Left cardiac atrium (tissue), 4 donors: Measurements from ENCODE around the gene KATNA1. TPM values are rescaled to one million over a fixed set of nuclear protein-coding genes. Genes with fewer than 3 reads are reported as not detected.
A peak's percentile ranks its signal among the peaks of the same experiment; 100 is the strongest.

ENCODE experiments used
- ATAC-seq, 2 donors: fragments of 200-7000 bp; cut with Tn5 transposase; one replicate each; pipeline ENCODE4 v1.9.1; 2020; ENCODE audit warnings: mild to moderate bottlenecking in 2 of 2, moderate library complexity in 2 of 2
- DNase-seq: peaks from one replicate; pipeline ENCODE4 v3.0.0-alpha.2; 2020
- intact Hi-C, 2 donors: fragments of 100-400 bp; cut with DNase I; formaldehyde crosslinking; loops; one replicate each; pipeline versions ENCODE4 v1.14.1 to v1.15.1; 2022 to 2023
- total RNA-seq, 2 donors: library from RNA; stranded (reverse); fragmentation: NEBNext Ultra II Directional; extraction: Animal tissue kit (Norgen Biotek cat#: 25700); gene quantifications; one replicate each; pipeline ENCODE4 v1.2.1, GENCODE V29; 2021
- donor health status: DM: no; HTN: yes; CAD: no.
- donor health status: DM: no; HTN: yes; CAD: no; lungs with severe emphysema.
- donor health status: DM: yes; HTN: yes; CAD: no.
- donor health status: Dilated cardiomyopathy.

KATNA1 gene
- total RNA-seq, 2 donors from 2014 or later, result 10.5 to 12.6 TPM

DNA sequence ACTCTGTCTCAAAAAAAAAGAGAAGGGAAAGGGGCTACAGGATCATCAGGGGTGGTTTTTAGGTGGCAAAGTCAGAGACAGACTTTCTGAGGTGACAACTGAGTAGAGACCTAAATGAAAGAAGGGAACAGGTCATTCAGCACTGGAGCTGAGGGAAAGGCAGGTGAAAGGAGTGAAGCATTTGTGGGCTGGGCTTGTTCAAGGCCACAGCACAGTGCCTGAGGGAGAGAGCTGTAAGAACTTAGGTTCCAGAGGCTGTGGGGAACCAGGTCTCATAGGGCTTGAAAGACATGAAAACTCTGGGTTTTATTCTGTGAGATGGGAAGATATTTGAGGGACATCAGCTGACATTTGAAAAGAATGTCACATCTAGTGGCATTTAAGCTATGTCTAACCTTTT, 20.8 kb downstream of the KATNA1 start:
- DNase-seq, result no peak
- no peak for ATAC-seq
- intact Hi-C loops, result no loop called here

DNA sequence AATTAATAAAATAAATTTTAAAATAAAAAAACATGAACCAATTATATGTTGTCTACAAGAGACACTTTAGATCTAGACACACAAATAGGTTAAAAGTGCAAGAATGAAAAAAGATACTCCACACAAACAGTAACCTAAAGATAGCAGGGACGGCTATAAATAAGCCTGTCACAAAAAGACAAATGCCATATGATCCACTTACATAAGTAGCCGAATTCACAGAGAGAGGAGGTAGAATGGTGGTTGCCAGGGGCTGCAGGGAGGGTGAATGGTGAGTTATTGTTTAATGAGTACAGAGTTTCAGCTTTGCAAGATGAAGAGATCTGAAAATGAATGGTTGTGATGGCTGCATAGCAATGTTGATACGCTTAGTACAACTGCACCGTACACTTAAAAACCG, 32.7 kb downstream of the KATNA1 start:
- intact Hi-C loops, result no loop called here
- no peak for ATAC-seq
- no peak for DNase-seq

DNA sequence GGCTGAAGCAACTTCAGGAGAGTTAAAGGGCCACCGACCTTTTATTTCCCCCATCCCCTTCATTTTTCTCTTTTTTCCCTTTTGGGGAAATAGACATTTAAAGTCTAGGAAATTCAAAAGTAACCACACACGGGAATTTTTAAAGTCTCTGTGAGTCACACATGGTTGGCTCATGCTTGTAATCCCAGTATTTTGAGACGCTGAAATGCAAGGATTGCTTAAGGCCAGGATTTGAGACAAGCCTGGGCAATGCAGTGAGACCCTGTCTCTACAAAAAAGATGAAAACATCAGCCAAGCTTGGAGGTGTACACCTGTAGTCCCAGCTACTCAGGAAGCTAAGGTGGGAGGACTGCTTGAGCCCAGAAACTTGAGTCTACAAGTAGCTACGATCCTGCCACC, 34.2 kb downstream of the KATNA1 start:
- DNase-seq, result no peak
- no peak for ATAC-seq
- intact Hi-C loops, result no loop called here

DNA sequence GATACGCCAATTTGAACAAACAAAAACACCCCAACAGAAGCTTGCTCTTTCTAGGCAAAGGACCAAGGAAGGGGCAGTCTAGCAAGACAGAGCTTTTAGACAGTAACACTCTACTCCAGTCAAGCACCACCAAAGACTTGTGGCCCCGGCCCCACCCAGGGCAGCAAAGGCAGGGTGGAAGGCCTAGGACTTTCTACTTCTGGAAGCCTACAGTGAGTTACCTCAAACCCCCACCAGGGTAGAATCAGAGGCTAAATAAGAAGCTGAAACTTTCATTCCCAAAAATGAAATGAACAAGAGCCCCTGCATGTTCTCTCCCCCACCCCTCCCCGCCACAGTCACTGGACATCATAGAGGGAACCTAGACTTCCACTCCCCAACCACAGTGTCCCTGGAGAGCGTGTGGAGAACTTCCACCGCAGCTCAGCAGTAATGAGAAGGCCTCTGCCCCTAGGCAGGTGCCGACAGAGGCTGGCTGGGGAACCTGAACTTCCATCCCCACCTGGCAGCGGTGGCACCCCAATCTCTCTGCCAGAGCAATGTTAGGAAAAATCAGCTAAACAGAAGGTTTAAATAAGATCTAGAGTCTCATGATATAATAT, 40.0 kb downstream of the KATNA1 start:
- intact Hi-C loops, result no loop called here
- DNase-seq (no peak), ATAC-seq (no peak)

DNA sequence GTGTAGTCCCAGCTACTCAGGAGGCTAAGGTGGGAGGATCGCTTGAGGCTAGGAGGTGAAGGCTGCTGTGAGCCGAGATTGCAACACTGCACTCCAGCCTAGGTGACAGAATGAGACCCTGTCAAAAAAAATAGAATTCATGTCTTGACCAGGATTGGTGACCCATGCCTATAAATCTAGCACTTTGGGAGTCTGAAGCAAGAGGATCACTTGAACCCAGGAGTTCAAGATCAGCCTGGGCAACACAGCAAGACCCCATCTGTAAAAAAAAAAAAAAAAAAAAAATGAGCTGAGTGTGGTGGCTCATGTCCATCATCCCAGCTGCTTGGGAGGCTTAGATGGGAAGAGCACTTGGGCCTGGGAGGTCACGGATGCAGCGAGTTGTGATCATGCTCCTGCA, 48.0 kb downstream of the KATNA1 start:
- DNase-seq (no peak), ATAC-seq (no peak)
- intact Hi-C loops, result no loop called here

DNA sequence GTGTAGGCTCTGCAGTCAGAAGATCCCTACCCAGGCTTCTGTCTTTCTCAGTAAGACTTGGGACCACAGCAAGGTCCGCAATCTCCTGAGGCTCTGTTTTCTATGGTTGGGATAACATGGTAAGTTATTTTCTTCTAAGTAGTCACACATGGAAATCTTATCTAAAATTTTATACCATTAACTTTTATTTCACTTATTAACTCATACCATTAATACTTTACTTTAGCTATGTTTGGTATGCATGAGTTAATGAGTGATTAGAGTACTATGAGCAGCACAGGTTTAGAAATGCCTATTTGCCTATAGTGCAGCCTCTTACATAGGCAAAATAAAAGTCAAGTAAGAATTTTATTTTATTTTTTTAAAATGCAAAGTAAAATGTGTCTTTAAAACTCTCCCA, 55.1 kb downstream of the KATNA1 start:
- intact Hi-C loops, result no loop called here
- no peak for DNase-seq
- no peak for ATAC-seq

DNA sequence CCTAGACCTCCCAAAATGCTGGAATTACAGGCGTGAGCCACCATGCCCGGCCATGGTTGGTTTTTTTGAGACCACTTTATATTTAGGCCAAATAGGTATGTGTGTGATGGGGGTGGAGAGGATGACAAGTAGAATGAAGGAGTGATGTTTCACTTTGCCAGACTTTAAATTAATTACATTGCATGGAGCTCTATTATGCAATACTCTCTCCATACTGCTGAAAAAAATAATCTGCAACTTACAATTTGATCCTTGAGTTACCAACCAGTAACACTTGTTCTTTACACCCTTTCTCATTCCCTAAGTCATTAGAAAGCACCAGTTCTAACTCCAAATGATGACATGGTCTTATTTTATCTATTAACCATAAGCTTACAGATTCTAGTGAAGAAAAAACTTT, 55.5 kb downstream of the KATNA1 start:
- intact Hi-C loops, result no loop called here
- ATAC-seq (no peak), DNase-seq (no peak)

DNA sequence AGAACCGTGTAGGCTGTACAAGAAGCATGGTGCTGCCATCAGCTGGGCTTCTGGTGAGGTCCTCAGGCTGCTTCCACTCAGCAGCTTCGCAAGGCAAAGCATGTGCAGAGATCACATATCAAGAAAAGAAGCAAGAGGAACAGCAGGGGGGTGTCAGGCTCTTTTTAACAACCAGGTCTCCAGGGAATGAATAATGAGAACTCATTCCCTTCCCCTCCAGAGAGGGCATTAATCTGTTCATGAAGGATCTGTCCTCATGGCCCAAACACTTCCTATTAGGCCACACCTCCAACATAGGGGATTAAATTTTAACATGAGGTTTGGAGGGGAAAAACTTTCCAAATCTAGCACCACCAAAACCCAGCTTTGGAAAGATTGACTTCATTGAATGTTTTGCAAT, 62.4 kb downstream of the KATNA1 start:
- DNase-seq (no peak), ATAC-seq (no peak)
- intact Hi-C loops, result no loop called here

DNA sequence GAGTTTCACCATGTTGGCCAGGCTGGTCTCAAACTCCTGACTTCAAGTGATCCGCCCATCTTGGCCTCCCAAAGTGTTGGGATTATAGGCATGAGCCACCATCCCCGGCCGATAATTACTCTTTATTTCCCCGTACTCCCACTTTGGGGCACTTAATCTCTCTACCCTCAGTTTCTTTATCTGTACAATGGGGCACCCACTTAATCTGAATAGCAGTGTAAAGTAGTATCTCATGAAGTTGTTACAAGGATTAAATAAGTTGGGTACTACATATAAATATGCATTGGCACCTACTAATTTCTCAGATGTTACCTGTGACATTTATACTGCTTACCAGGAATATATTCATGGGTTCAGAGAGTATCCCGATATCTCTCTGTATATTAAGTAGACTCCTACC, 67.2 kb downstream of the KATNA1 start:
- ATAC-seq (no peak), DNase-seq (no peak)
- intact Hi-C loops, result no loop called here

DNA sequence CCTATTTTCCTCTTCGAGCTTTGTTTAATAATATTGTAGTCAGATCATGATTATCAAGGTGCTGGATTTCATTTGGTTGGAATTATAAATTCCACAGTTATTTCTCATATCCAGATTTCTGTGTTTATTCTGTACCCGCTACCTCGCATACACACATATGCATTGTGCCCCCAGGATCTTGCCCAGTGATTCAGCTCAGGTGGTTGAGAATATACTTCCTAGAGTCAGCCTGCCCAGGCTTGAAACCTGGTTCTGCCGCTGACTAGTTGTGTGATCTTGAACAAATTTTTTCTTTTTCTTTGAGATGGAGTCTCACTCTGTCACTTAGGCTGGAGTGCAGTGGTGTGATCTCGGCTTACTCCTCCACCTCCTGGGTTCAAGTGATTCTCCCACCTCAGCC, 67.6 kb downstream of the KATNA1 start:
- ATAC-seq (no peak), DNase-seq (no peak)
- intact Hi-C loops, result no loop called here

DNA sequence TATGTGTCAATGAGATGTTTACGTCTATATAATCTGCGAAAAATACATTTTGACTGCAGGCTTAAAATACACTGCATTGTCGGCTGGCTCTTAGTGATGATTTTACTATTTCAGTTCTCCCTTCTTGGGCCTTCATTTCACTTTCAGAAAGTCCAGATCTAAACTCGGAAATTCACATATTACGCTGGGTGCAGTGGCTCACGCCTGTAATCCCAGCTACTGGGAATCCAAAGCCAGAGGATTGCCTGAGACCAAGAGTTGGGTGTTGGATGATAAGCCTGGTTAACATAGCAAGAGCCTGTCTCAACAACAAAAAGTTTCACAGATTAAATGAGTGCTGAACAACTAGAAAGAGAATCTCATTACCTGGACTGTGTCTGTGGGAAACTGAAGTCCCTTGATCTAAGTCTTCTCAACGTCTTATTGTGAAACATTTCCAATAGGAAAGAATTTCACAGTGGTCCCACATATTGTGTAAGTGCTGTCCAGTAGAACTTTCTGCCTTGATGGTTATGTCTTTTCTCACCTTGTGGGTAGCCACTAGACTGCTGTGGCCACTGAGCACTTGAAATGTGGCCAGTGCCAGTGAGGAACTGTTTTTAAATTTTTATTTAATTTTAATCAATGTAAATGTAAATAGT, 80.4 kb downstream of the KATNA1 start:
- intact Hi-C loops, result no loop called here
- no peak for ATAC-seq

DNA sequence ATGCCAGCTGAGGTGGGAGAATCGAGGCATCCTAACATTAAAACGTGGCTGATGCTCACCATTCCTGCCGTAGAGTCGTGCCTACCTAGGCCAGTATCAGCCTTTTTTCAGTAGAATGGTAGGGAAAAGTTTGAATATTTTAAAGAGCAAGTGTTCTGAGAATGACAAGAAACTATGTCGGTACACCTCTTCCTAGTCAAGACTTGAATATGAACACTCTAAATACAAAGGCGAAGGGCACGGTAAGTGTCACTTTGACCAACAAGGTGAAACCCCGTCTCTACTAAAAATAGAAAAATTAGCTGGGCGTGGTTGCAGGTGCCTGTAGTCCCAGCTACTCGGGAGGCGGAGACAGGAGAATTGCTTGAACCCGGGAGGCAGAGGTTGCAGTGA, 81.3 kb downstream of the KATNA1 start:
- intact Hi-C loops, result no loop called here
- no peak for DNase-seq
- ATAC-seq, result no peak

More for the DNA sequence above, 80.4 kb downstream of the KATNA1 start:
- no peak for DNase-seq

DNA sequence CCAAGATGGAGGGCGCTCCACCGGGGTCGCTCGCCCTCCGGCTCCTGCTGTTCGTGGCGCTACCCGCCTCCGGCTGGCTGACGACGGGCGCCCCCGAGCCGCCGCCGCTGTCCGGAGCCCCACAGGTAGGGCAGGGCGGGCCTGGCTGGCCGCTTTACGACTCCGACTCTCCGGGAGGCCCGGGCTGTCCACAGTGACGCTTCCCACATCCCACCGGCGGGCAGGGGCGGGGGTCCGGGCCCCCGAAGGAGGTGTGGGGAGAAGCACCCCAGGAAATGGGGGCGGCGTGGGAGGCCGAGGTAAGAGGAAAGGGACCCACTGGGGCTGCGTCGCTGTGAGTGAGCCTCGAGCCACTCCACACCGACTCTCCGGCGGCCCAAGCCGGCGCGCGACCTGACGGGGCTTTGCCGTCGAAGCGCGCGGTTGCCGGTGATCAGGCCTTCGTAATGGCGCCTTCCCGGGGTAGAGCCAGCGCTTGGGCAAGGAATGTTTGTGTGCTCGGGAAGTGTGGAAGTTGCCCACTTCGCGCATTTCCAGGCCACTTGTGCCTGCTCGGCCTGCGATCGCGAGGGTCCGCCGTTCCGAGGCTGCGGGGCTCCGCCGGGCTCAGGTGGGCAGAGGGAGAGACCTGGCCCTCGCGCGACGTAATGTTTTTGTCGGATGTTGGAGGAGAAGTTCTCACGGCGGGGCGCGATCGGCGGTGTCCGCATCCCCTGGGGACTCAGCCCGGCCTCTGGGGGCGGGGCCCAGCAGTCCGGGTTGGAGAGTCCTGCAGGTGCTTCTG, 81.9 kb downstream of the KATNA1 start:
- intact Hi-C loops, result loop anchor here in 1 of 2 donors (1.0 kb wide), 1 partner anchor 19 kb away; no protein-coding TSS in a partner anchor
- DNase-seq (peak; percentile 53), ATAC-seq (peak; percentile 50 to 59)

DNA sequence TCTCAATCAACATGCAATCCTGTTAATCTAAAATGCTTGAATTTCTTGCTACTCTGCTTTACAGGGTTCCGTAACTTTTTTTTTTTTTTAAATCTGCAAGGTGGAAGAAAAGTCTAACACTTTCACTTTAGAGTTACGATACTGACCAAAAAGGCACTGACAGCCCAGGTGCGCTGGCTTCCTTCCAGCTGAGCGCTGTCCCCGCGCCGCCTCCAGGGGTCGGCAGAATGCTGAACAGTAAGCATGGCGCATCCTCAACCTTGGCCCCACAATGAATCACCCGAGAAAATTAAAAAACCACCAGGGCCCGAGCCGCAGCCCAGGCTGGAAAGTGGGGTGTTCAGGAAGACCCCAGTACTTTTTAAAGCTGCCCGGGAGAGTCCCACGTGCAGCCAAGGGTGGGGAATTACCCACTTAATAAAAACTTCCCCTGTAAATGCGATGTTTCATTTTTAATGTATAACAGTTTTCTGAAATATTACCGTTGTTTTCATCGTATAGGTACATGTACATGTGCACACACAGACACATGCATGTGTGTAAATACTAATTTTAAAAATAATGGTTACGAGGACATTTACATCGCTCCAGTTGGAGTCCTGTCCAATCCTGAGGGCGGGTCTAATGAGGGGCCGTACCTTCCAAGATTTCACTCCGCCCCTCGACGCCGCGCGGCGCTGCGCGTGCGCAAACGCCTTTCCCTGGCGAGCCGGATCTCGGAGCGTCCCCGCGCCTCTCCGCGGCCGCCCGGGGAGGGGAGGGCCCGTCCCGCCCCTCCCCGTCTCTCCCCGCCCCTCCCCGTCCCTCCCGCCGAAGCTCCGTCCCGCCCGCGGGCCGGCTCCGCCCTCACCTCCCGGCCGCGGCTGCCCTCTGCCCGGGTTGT, 82.7 kb downstream of the KATNA1 start, which contains the start of gene GINM1:
GINM1 (plus strand) TSS at position 849 of the 883 bp plus-strand sequence. CDS start 40 bp downstream, outside the sequence.
- ATAC-seq (peak; percentile 96 to 97), DNase-seq (peak; percentile 92)
- intact Hi-C loops, result loop anchor here in 1 of 2 donors (1.0 kb wide), 1 partner anchor 18 kb away; no protein-coding TSS in a partner anchor

DNA sequence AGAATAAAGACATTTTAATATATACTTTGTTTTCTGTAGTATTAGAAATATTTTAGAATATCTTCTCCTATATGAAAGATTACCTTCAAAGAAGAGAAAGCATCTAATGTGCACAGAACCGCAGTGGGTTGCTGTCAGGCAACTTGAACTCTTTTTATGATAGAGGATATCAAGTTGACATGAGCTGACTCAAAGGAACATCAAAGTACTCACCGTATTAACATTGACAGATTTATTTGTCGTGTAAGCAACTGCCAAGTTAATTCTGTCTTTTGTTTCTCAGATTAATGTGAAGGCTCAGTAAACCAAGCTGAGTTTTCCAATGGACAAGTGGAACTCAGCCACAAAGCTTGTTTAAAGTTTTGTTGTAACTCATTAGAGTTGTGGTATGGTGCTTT, 84.6 kb downstream of the KATNA1 start:
- no peak for ATAC-seq
- intact Hi-C loops, result no loop called here

DNA sequence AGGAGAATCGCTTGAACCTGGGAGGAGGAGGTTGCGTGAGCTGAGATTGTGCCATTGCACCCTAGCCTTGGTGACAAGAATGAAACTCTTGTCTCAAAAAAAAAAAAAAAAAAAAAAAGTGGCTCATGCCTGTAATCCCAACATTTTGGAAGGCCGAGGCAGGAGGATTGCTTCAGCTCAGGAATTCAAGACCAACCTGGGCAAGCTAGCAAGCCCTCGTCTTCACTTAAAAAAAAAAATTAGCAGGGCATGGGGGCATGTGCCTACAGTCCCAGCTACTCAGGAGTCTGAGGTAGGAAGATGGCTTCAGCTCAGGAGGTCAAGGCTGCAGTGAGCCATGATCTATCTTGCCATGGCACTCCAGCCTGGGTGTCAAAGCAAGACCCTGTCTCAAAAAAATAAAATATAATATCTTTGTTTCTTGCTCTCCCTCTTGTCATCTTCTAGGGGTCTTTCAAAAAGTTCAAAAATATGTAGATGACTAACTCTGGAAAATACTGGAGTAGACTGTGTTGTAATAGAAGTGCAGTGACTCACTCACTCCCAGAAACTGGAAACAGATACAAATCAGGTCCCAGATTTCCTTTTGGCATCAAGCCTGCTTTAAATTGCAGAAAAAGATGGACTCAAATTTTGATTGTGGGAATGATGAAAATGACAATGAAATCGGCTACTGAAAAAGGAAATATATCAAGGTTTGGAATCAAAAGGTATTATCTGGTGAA, 85.1 kb downstream of the KATNA1 start:
- intact Hi-C loops, result no loop called here

More for the DNA sequence above, 84.6 kb downstream of the KATNA1 start:
- no peak for DNase-seq

DNA sequence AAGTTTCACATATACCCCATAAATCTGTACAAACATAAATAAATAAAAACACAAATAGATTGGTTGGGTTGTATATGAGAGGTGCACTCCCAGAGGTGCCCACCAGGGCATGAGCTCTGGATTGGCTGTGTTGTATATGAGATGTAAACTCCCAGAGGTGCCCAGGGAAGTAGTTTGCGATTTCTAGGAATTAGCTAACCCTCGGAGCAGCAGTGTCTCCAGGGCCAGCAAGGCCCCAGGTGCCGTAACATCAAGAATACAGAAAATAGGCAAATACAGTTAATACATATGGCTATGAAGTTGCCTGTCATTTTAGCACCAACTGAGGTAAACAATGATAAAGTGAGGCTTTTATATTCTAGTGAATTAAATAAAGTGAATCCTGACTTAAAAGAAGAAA, 87.8 kb downstream of the KATNA1 start:
- DNase-seq (no peak), ATAC-seq (no peak)
- intact Hi-C loops, result no loop called here

More for the DNA sequence above, 85.1 kb downstream of the KATNA1 start:
- ATAC-seq, result no peak
- DNase-seq, result no peak

DNA sequence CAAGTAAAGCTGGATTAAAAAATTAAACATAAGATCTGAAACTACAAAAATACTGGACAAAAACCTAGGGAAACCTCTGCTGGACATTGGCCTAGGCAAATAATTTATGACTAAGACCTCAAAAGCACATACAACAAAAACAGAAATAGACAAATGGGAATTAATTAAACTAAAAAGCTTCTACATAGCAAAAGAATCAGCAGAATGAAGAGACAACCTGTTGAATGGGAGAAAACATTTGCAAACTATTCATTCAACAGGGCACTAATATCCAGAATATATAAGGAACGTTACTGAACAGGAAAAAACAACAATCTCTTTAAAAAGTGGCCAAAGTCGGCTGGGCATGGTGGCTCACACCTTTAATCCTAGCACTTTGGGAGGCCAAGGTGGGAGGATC, 89.1 kb downstream of the KATNA1 start:
- ATAC-seq, result no peak

DNA sequence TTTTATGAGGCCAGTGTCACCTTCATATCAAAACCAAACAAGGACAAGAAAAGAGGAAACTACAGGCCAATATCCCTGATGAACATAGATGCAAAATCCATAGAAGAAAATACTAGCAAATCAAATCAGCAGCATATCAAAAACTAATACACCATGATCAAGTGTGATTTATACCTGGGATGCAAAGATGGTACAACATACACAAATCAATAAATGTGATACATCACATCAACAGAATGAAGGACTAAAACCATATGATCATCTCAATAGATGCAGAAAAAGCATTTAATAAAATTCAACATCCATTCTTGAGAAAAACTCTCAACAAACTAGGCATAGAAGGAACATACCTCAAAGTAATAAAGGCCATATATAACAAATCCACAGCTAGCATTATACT, 90.5 kb downstream of the KATNA1 start:
- ATAC-seq, result no peak
- intact Hi-C loops, result no loop called here
- DNase-seq, result no peak

More for the DNA sequence above, 89.1 kb downstream of the KATNA1 start:
- DNase-seq, result no peak
- intact Hi-C loops, result no loop called here
